Measurements from ENCODE around the gene ARF6. TPM values are rescaled to one million over a fixed set of nuclear protein-coding genes. Genes with fewer than 3 reads are reported as not detected.

Gene ARF6
- total RNA-seq, 1 donor from 2014 or later, result 55.3 TPM

- no peaks in the 10 kb centered on the region for H3K27me3 Mint-ChIP-seq (ENCODE audit: unreplicated experiment)
- H3K36me3 Mint-ChIP-seq (ENCODE audit: low read depth, unreplicated experiment), result no peaks in the 10 kb centered on the region
- no peak for TF ChIP-seq CTCF (IDR thresholded peaks at IDR 0.05; ENCODE audit: unreplicated experiment)
- H3K4me1 Mint-ChIP-seq (ENCODE audit: unreplicated experiment), result peaks cover 2% of the 10 kb centered on the region
- H3K9me3 Mint-ChIP-seq (ENCODE audit: unreplicated experiment), result no peaks in the 10 kb centered on the region
- H3K4me3 Mint-ChIP-seq (ENCODE audit: unreplicated experiment), result no peak overlapping the region
- no peak for DNase-seq (ENCODE audit: low spot score)
- no peak overlapping the region for H3K27ac Mint-ChIP-seq (ENCODE audit: unreplicated experiment)
These were observed 30.6 kb downstream of the ARF6 start for GRCh38 chr14:49923442-49923841.

GRCh38 chr14:49923881-49924280 is 31.0 kb downstream of the ARF6 start:
- H3K27me3 Mint-ChIP-seq (ENCODE audit: unreplicated experiment), result no peaks in the 10 kb centered on the region
- DNase-seq (ENCODE audit: low spot score), result no peak
- no peak overlapping the region for H3K4me3 Mint-ChIP-seq (ENCODE audit: unreplicated experiment)
- no peak overlapping the region for H3K27ac Mint-ChIP-seq (ENCODE audit: unreplicated experiment)
- no peaks in the 10 kb centered on the region for H3K36me3 Mint-ChIP-seq (ENCODE audit: low read depth, unreplicated experiment)
- H3K4me1 Mint-ChIP-seq (ENCODE audit: unreplicated experiment), result peaks cover 2% of the 10 kb centered on the region
- no peak for TF ChIP-seq CTCF (IDR thresholded peaks at IDR 0.05; ENCODE audit: unreplicated experiment)
- H3K9me3 Mint-ChIP-seq (ENCODE audit: unreplicated experiment), result no peaks in the 10 kb centered on the region

- H3K4me1 Mint-ChIP-seq (ENCODE audit: unreplicated experiment), result peaks cover 2% of the 10 kb centered on the region
- no peaks in the 10 kb centered on the region for H3K27me3 Mint-ChIP-seq (ENCODE audit: unreplicated experiment)
- TF ChIP-seq CTCF (IDR thresholded peaks at IDR 0.05; ENCODE audit: unreplicated experiment), result no peak
These were observed 32.0 kb downstream of the ARF6 start for GRCh38 chr14:49924852-49925251.

GRCh38 chr14:49926803-49927202 is 33.9 kb downstream of the ARF6 start:
- H3K9me3 Mint-ChIP-seq (ENCODE audit: unreplicated experiment), result no peaks in the 10 kb centered on the region
- no peak overlapping the region for H3K27ac Mint-ChIP-seq (ENCODE audit: unreplicated experiment)
- H3K4me1 Mint-ChIP-seq (ENCODE audit: unreplicated experiment), result peaks cover 2% of the 10 kb centered on the region
- no peak overlapping the region for H3K4me3 Mint-ChIP-seq (ENCODE audit: unreplicated experiment)
- DNase-seq (ENCODE audit: low spot score), result no peak
- H3K36me3 Mint-ChIP-seq (ENCODE audit: low read depth, unreplicated experiment), result no peaks in the 10 kb centered on the region
- peaks cover under 1% of the 10 kb centered on the region for H3K27me3 Mint-ChIP-seq (ENCODE audit: unreplicated experiment)
- no peak for TF ChIP-seq CTCF (IDR thresholded peaks at IDR 0.05; ENCODE audit: unreplicated experiment)

More at GRCh38 chr14:49924852-49925251, 32.0 kb downstream of the ARF6 start:
- Mint-ChIP-seq H3K4me3 (ENCODE audit: unreplicated experiment) (no peak overlapping the region), H3K36me3 (ENCODE audit: low read depth, unreplicated experiment) (no peaks in the 10 kb centered on the region), H3K27ac (ENCODE audit: unreplicated experiment) (no peak overlapping the region), H3K9me3 (ENCODE audit: unreplicated experiment) (no peaks in the 10 kb centered on the region)
- DNase-seq (ENCODE audit: low spot score), result no peak

GRCh38 chr14:49928015-49928414 is 35.1 kb downstream of the ARF6 start:
- no peaks in the 10 kb centered on the region for H3K36me3 Mint-ChIP-seq (ENCODE audit: low read depth, unreplicated experiment)
- peaks cover under 1% of the 10 kb centered on the region for H3K4me1 Mint-ChIP-seq (ENCODE audit: unreplicated experiment)
- H3K27me3 Mint-ChIP-seq (ENCODE audit: unreplicated experiment), result peaks cover 2% of the 10 kb centered on the region
- DNase-seq (ENCODE audit: low spot score), result no peak
- no peak overlapping the region for H3K27ac Mint-ChIP-seq (ENCODE audit: unreplicated experiment)
- H3K9me3 Mint-ChIP-seq (ENCODE audit: unreplicated experiment), result no peaks in the 10 kb centered on the region
- no peak for TF ChIP-seq CTCF (IDR thresholded peaks at IDR 0.05; ENCODE audit: unreplicated experiment)
- no peak overlapping the region for H3K4me3 Mint-ChIP-seq (ENCODE audit: unreplicated experiment)

Data from endothelial cell (in vitro differentiated cells).